GM20431 (cell line): ENCODE measurements around the gene SLC16A8.

Experiments used
- in situ Hi-C: fragments of 300-500 bp; cut with MseI, MboI; formaldehyde crosslinking; loops from one replicate; pipeline ENCODE4 v1.15.0; 2020; ENCODE audit warnings: low sequenced_read_pairs; ENCODE audit not compliant: unreplicated experiment

SLC16A8 gene

DNA sequence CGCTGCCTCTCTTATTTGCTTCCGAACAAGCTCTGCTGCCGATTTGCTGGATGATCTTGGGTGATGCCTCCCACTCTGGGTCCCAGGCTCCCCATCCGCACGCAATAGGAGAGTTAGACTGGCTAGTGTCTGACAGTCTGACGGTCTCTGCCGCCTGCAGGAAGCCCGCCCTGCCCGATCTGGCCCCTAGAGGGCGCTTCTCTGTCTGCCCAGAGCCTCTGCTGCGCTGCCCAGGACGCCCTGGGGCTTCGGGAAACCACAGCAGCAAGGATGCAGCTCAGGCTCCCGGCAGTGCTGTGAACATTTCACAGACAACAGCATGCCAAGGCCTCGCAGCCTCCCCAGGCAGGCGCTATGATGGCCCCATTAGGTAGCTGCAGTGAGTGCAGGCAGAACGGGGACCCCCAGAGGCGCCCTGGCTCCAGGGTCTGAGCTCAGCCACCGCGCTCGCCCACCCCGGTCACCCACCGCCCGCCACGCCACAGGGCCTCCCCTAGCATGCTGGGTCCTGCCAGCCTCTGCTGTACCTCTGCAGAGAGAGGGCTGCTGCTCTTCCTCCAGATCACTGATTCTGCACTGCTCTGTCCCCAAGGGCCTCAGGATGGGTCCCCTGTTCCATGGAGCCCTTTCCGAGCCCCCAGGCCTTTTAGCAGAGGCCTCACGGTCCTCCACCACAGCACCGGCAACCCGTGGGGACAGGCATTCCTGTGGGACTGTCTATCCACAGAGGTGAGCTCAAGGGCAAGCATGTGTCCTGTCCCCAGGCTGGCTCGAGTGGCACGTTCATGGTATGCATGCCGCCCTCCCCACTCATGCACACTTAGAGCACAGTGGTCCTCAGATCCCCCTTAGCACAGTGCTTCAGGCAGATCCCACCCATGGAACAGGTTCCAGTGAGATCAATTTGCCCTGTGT lies 30.8 kb upstream of the SLC16A8 start:
- in situ Hi-C loops, result no loop called here

DNA sequence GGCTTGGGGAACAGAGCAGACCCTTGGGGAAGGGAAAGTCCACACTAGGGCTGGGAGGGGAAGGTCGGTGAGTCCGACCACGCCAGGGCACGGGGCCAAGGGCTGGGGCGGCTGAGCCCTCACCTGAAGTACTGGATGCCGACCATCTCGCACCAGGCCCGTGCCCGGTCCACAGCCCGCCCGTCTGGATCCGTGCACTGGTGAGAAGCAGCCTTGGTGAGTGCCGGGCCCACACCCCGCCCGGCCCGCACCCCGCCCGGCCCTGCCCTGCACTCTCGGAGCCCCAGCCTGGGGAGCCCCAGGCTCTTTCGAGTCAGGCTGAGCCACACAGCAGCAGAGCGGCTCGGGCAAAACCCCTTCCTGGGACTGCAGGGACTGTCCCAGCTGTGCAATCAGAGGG lies 28.4 kb upstream of the SLC16A8 start:
- in situ Hi-C loops, result no loop called here

DNA sequence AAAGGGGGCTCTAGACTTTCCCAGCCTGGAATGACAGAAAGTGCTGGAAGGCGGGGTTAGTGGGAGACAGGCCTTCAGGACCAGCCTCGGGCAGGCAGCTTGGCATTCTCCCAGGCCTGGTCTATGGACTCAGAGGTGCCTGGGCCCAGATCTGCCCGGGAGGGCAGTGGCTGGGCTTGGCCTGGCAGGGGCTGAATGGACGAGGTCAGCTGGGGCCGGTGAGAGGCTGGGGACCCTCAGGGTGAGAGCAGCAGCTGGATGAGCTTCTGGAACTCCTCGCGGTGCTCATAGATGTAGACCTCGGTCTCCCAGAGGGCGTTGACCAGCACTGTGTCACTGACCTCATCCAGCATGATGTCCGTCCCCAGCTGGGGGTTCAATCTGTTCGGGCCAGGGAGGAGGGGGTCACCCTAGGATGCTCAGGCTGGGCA lies 28.0 kb upstream of the SLC16A8 start:
- in situ Hi-C loops, result no loop called here

DNA sequence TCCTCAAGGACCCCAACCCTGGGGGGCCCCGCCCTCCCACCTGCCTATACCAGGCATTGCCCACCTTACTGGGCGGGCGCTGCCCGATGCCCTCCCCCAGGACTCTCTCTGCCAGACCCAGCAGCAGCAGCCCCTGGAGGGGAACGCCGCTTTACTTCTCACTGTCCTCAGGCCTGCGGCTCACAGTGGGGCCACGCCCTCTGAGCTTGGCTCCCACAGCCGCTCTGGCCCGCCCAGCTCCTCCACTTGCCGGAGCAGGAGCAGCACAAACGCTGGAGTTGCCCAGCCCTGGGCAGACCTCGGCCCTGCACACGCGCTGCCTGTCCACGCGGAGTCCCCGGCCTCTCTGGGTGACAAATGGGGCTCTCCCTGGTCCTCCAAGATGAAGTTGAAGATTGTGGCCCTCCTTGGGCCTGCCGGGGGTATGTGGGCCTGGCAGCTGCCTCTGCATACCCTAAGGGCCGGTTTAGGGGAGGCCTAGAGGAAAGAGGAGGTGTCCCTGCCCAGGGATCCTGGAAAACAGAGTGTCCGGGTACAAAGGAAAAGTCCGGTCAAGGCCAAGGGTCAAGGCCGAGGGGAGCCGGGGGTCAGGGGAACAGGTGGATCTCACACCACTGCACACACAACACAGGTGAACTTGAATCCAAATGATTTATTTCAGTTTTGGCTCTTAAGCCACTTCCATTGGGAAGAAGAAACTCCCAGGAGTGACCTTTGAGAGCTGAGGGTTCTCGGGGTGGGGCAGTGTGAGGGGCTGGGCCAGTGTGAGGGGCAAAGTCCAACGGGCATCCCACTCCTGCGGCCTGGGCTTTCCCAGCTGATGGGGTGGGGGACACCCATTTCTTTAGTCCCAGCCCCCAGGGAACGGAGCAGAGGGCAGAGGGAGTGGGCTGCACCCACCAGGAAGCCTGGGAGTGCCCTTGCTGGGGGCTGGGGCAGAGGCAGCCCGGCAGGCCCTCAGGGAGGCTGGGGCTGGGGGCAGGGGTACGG lies 27.2 kb upstream of the SLC16A8 start:
- in situ Hi-C loops, result no loop called here

DNA sequence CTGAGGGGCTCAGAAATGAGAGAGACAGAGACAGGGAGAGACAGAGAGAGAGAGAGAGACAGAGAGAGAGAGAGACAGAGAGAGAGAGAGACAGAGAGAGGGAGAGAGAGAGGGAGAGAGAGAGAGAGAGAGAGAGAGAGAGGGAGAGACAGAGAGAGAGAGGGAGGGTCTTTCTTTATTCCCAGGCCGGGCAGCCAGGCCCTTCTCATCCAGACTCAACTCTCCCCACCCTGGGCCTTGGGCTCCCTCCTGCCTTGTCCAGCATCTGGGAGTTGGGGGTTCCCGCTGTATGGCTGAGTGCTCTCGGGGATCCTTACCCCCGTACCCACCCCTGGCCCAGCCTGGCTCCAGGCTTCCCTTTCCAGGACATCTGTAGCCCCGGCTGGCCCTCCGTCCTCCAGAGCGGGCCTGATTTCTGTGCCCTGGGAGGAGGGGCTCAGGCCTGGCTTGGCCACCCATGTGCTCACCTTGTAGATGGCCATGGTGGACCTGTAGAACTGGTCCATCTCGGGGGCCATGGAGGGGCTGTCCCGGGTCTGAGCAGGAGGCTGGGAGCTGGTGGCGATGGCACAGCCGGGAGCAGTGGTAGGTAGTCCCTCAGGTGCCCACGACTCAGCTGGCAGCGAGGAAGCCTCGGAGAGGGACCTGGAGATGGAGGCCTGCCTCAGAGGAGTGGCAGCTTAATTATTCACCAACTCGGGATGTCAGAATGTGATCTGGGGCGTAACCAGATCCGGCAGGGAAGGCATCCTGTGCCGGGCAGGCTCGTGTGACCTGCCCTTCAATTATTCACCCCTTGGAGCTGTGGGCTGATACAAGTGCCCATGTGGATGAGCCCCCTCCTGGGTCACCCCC lies 26.3 kb upstream of the SLC16A8 start, which contains the start of gene BAIAP2L2:
BAIAP2L2 (minus strand) TSS at position 677 of the 855 bp plus-strand sequence; CDS start at position 518, 159 bp downstream.
- in situ Hi-C loops, result no loop called here

DNA sequence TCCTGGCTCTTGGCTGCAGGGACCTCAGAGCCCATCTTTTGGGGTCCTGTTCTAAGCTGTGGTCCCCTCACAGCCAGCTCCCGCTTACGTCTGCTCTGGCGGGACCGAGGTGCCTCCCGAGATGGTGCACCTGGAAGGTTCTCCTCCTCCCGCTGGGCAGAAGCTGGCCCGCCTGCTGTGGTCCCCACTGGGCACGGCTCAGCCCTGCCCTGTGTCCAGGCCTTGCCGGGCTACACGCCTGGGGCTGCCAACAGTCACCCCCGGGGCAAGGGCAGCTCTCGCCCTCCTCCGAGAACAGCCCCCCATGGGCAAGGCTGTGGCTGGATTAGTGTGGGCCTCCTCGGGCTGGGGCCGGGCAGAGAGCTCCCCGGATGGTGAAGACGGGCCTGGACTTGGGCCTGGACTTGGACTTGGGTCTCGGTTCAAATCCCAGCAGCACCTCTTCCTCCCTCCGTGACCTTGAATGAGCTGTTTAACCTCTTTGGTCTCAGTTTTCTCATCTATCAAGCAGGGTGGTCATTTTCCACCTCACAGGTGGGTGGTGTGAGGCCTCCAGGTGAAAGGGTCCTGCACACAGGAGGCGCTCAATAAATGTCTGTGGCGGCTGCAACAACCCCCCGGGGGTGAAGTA lies 25.5 kb upstream of the SLC16A8 start:
- in situ Hi-C loops, result no loop called here

DNA sequence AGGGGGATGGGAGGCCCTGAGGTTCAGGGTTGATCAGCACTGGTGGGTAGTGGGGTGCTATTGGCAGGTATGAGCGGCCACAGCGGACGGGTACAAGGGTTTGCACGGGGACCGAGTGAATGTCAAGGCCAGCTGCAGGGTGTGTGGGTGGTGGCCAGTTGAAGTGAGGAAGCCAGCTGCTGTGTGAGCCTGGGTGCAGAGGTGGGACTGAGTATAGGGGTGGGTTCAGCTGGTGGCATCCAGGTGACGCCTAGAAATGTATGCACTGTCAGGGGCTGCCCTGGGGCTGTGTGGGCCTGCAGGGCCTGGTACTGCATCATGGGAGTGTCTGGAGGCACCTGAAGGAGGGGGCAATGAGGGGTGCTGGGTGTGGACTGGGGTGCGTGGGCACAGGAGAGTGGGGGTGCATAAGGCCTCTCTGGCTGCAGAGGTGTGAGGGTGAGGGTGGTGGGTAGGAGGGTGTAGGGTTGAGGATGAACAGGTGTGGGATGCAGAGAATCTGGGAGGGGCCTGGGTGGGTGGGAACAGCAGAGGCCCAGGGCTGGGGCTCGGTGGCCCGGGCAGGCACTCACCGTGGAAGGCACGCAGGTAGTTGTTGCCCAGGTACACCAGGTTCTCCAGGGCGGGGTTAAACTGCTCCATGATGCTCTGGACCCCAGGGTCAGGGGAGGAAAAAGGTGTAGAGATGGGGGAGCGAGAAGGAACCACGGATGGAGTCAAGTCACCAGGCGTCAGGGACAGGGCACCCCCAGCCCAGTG lies 24.8 kb upstream of the SLC16A8 start:
- in situ Hi-C loops, result no loop called here

DNA sequence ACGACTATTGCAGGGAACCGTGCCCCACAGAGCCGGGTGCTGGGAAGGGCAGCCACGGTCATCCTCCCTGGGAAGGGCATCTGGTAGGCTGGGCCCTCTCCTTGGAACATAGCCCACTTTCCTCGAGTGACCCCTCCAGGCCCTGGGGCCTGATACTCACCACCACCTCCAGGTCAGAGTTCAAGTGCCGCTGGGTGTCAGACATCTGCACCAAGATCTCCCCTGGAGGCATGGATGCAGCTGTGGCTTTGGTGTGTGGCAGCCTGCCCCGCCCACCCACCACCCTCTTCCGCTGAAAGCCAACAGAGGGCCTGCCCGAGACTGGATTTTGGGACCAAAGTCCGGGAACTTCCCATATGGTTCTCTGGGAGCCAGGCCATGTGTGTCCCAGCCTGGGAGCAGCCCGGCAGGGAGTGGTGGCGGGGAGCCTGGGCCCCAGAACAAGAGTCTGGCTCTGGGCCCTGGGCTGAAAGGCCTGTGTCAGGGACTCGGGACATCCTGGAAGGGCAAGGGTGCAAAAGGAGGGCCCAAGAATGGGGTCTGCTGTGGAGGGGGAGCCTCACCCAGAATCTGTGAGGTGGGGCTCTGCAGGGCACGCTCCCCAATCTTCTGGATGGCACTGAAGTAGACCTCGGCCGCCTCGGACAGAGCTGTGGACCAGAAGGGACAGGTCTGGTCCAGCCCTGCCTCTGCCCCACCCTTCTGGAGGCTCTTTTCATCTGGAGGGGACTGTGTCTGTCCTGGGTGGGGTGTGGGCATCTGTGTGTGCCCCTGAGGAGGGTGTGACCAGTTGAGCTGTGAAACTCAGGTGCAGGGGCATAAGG lies 23.9 kb upstream of the SLC16A8 start:
- in situ Hi-C loops, result no loop called here

DNA sequence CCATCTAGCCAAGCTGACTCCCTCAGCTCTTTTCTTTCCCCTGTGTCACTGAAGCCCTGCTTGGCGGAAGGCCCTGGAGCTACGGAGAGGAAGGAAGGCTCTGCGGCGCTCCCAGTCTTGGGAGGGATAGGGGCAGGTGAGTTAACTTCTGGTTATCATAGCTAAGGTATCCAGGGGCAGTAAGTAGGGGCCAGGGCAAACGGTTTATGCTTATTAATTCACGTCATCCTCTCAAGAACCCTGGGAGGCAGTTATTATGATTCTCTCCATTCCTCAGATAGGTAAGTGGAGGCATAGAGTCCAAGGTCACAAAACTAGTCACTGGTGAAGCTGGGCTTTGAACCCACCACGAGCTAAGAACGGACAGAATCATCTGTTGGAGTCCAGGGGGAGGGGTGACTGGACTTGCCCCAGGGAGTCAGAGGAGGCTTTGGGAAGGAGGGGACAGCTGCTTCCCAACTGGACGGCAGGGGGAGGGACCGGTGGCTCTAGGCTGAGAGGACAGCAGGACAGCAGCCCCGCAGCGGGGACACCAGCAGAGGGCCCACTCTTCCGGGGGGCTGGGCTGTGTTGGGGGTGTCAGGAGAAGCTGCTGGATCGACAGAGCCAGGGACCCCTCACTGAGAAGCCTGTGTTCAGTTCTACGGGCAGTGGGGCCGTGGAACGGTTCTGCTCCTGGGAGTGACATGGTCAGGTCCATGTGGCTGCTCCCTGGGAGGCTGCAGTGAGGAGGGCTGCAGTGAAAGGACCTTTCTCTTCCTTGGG lies 23.0 kb upstream of the SLC16A8 start:
- in situ Hi-C loops, result no loop called here

DNA sequence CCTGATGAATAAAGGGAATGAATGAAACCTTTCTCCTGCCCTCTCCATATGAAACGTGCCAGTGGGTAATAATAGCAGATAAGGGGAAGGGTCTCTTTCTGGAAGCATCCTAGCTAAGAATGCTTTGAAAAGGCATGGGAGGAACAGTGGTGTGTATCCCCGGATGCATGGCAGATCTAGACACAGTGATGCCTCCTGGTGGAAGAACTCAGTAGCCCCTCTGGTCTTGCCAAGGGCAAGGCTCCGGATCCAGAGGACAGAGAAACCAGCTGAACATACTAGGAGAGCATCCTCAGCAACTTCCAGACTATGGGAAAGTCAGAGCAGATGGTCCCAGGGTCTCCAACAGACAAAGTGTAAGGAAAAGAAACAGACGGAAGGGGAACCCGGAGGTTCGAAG lies 20.1 kb upstream of the SLC16A8 start:
- in situ Hi-C loops, result no loop called here

DNA sequence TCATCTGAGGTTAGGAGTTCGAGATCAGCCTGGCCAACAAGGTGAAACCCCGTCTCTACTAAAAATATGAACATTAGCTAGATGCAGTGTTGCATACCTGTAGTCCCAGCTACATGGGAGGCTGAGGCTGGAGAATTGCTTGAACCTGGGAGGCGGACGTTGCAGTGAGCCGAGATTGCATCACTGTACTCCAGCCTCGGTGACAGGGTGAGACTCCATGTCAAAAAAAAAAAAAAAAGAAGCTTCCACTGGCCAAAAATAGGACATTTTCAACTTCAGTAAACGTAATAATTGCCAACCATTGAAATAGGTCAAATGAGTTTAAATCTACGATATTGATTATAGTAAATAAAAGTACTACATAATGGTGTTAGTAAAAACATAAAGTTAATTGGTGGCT lies 19.7 kb upstream of the SLC16A8 start:
- in situ Hi-C loops, result no loop called here

DNA sequence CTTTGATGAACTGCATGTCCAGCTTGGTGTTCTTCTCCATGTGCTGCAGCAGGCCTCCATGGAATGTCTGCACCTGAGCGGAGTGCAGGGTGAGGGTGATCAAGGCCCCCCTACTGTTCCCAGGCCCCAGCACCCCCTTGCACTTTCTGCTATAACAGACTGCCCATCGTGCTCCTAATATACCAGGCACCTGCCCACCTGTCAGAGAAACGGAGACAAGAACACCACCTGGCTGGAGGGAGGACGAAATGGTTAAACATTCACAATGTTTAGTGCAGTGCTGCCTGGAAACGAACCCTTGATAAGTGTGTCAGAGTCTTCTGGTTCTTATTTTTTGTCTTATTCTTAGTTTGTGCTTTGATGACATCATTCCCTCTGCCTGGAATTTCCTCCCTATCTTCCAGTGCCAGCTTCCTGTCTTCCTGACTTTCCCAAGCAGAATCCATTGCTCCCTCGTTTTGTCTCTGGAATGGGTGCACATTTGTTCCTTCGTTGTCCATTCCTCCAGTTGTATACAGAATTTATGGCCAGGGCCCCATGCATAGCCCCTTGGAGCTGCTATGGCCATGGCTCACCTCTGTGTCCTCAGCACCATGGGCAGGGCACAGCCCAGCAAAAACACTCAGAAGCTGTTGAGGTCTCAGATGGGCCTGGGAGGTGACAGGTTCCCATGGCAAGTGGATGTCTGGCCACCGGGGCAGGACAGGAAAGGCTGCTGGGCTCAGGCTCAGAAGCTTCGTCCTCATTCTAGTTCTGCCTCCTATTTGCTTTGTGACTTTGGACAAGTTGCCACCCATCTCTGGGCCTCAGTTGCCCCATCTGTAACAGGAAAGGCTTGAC lies 14.6 kb upstream of the SLC16A8 start:
- in situ Hi-C loops, result no loop called here

DNA sequence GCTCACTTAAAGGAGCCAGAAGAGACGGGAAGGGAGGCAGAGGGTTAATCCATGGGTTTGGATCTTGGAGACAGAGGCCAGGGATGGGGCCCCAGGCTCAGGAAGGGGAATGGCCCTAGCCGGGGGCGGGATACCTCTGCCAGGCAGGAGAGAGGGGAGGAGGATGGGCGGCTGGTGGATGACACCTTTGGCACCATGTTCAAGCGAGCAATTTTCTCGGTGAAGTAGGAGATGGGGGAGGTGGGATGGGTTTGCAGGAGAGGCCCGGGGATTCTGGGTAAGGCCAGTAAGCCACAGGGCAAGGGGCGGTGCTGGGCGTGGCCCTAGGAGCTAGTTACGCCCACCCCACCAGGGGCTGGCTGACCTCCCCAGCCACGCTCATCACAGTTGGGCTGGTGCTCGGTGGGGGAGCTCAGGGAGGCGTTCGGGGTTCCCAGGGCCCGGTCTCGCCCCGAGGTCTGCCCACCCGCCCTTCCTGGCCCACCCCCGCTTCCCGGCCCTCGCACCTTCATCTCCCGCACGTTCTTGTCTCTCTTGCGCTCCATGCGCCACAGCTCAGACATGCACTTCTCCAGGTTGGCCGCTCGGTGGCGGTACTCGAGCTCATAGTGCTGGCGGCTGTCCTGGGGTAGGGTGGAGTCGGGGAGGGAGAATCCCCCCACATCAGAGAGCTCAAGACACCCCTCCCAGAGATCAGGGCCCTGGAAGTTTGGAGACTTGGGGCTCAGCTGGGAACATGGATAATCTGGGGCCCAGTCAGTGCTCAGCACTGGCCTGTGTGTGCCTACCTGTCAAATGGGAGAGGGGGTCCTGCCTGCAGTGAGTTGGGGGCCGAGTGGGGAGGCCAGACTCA lies 13.8 kb upstream of the SLC16A8 start:
- in situ Hi-C loops, result no loop called here

DNA sequence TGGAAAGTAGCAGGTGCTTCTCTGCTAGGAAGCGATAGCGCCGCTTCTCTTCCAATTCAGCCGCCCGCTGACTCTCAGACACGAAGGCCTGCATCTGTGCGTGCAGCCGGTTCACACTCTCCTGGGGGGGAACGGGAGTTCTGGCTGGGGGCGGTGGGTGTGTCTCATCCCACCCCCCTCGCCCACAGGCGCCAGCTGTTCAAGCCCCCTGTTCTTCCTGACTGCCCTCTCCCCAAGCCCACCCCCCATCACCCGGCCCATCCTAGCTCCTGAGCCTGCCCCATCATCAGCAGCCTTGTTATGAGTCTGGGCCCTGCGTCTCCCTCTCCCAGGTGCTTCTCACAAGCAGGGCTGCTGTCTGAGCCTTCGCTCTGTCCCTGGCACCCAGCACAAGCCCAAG lies 13.1 kb upstream of the SLC16A8 start:
- in situ Hi-C loops, result no loop called here

DNA sequence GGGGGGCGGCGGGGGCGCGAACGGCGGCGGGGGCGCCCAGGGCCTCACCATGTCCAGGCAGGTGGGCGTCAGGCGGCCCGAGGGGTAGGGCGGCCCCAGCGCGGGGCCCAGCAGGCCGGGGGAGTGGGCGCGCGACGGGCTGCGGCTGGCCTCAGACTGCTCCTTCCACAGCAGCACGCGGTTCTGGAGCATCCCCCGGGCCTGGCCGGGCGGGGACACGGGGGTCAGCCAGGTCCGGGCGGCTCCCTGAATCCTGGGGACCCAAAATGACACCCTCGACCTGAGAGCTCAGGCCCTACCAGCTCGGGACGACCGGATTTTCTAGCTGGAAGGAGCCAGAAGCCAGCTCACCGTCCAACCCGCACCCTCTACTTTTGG lies 5.5 kb upstream of the SLC16A8 start:
- in situ Hi-C loops, result no loop called here
